Endothelial cell of umbilical vein (primary cell): ENCODE results near the gene MID2. TPM values are rescaled to one million over a fixed set of nuclear protein-coding genes. Genes with fewer than 3 reads are reported as not detected.
"Not testable (repeated sequence)": the region's sequence is repeated elsewhere in the genome, so short reads cannot be mapped to it uniquely, and the experiment has no call there.

ENCODE experiments used
- BruUV-seq: library from RNA; stranded (reverse); fragments of 400-500 nt; replicated peaks from 2 replicates; lab custom pipeline; 2021; lab: Mats Ljungman, UMichigan
- CTCF ChIA-PET: fragments of 300-600, 350-600 bp; sonication (Branson Sonifier 250); formaldehyde crosslinking; loops from one replicate; lab custom pipeline; 2021; ENCODE audit warnings: antibody characterized with exemption, inconsistent platforms; lab: Charles Lee
- POLR2A ChIA-PET: fragments of 300-600, 350-600 bp; sonication (Branson Sonifier 250); formaldehyde crosslinking; loops from one replicate; lab custom pipeline; 2021; ENCODE audit warnings: antibody characterized with exemption, inconsistent platforms; lab: Charles Lee
- DNase-seq: peaks from one replicate; pipeline ENCODE4 v3.0.0-alpha.2; 2011; ENCODE audit warnings: low read depth, low spot score
- FAIRE-seq: peaks from 2 replicates; lab custom pipeline; 2011; peaks lifted over from hg19 to GRCh38; lab: Jason Lieb, UNC
- H2AFZ ChIP-seq: 2 replicates; pipeline ENCODE4 v1.6.0; 2012; ENCODE audit warnings: low read depth, low read length, control low read depth, inconsistent platforms
- H3K27ac ChIP-seq: 2 replicates; pipeline ENCODE4 v1.5.1; 2011; ENCODE audit warnings: low read depth, mild to moderate bottlenecking, control low read depth, low read length, moderate library complexity; ENCODE audit not compliant: insufficient read depth
- H3K27me3 ChIP-seq, 2 experiments: 2 replicates each; pipeline versions ENCODE4 v1.6.0 to v1.6.1; 2011; ENCODE audit warnings: low read length in 2 of 2, mixed read lengths in 1 of 2; ENCODE audit not compliant: control insufficient read depth in 2 of 2, insufficient read depth in 2 of 2
- H3K36me3 ChIP-seq, 2 experiments: 2 replicates in 1 of 2; 3 replicates in 1 of 2; pipeline ENCODE4 v1.5.1; 2011; ENCODE audit warnings: low read length in 2 of 2, mild to moderate bottlenecking in 1 of 2, moderate library complexity in 1 of 2; ENCODE audit not compliant: control insufficient read depth in 2 of 2, insufficient read depth in 2 of 2; ENCODE audit errors: extremely low read depth in 1 of 2
- H3K4me1 ChIP-seq: 3 replicates; pipeline ENCODE4 v1.5.1; 2011; ENCODE audit warnings: mild to moderate bottlenecking, low read length; ENCODE audit not compliant: control insufficient read depth, insufficient read depth; ENCODE audit errors: extremely low read depth
- H3K4me2 ChIP-seq: 2 replicates; pipeline ENCODE4 v1.6.1; 2011; ENCODE audit warnings: low read length, control low read depth, mixed read lengths; ENCODE audit not compliant: insufficient read depth
- H3K4me3 ChIP-seq, 3 experiments: fragments of 200-600 bp in 1 of 3; sonication (generic), shearing (Covaris generic) in 1 of 3; replicated peaks in 1 of 3; 2 replicates each; pipeline ENCODE4 v1.5.1; 2011 to 2016; ENCODE audit warnings: control low read depth in 3 of 3, low read length in 3 of 3, mild to moderate bottlenecking in 2 of 3, inconsistent platforms in 1 of 3, low read depth in 1 of 3, moderate library complexity in 1 of 3; ENCODE audit not compliant: insufficient read depth in 1 of 3
- H3K79me2 ChIP-seq: 2 replicates; pipeline ENCODE4 v1.6.0; 2012; ENCODE audit warnings: low read length, inconsistent platforms; ENCODE audit not compliant: control insufficient read depth, insufficient read depth
- H3K9ac ChIP-seq: replicated peaks from 2 replicates; pipeline ENCODE3; 2011; ENCODE audit warnings: low read length, control low read depth; ENCODE audit not compliant: insufficient read depth; ENCODE audit errors: extremely low read depth
- H3K9me1 ChIP-seq: replicated peaks from 3 replicates; pipeline ENCODE4 v1.6.0; 2011; ENCODE audit warnings: mild to moderate bottlenecking, low read length; ENCODE audit not compliant: control insufficient read depth, insufficient read depth; ENCODE audit errors: extremely low read depth
- H3K9me3 ChIP-seq: replicated peaks from 2 replicates; pipeline ENCODE4 v1.5.1; 2012; ENCODE audit warnings: low read length, inconsistent platforms; ENCODE audit not compliant: control insufficient read depth, insufficient read depth
- H4K20me1 ChIP-seq: replicated peaks from 2 replicates; pipeline ENCODE3; 2011; ENCODE audit warnings: mild to moderate bottlenecking, low read length; ENCODE audit not compliant: control insufficient read depth, insufficient read depth; ENCODE audit errors: extremely low read depth
- CTCF ChIP-seq, 2 donors: IDR thresholded peaks; 1 replicate in 1 of 2; 2 replicates in 1 of 2; pipeline ENCODE4 v1.5.1; 2011; ENCODE audit warnings: low read length in 2 of 2, mild to moderate bottlenecking in 2 of 2, moderate library complexity in 2 of 2, control low read depth in 1 of 2, inconsistent platforms in 1 of 2, low read depth in 1 of 2; ENCODE audit not compliant: insufficient read depth in 1 of 2; ENCODE audit errors: extremely low read depth in 1 of 2
- EZH2 ChIP-seq: IDR thresholded peaks from 2 replicates; pipeline ENCODE4 v1.6.1; 2012; ENCODE audit warnings: borderline replicate concordance, low read depth, mild to moderate bottlenecking, moderate library complexity, low read length, inconsistent platforms; ENCODE audit not compliant: severe bottlenecking
- FOS ChIP-seq: IDR thresholded peaks from 2 replicates; pipeline ENCODE4 v1.6.1; 2011; ENCODE audit warnings: mild to moderate bottlenecking, low read length, moderate library complexity, borderline replicate concordance; ENCODE audit not compliant: insufficient read depth
- GATA2 ChIP-seq: IDR thresholded peaks from 2 replicates; pipeline ENCODE4 v1.7.0; 2011; ENCODE audit warnings: low read depth, mild to moderate bottlenecking, moderate library complexity, mixed read lengths, low read length; ENCODE audit not compliant: insufficient read length, insufficient read depth
- JUN ChIP-seq: IDR thresholded peaks from 2 replicates; pipeline ENCODE4 v1.6.1; 2011; ENCODE audit warnings: borderline replicate concordance, low read depth; ENCODE audit not compliant: insufficient read length, insufficient read depth
- MAX ChIP-seq: IDR thresholded peaks from 2 replicates; pipeline ENCODE4 v1.6.1; 2011; ENCODE audit not compliant: insufficient read depth, insufficient read length
- MYC ChIP-seq: IDR thresholded peaks from one replicate; pipeline ENCODE4 v1.6.1; 2011; ENCODE audit warnings: mild to moderate bottlenecking, low read depth, low read length
- POLR2A ChIP-seq: IDR thresholded peaks from 2 replicates; pipeline ENCODE4 v1.6.1; 2012; ENCODE audit warnings: low read depth, mild to moderate bottlenecking, control low read depth, low read length
- POLR2AphosphoS5 ChIP-seq: IDR thresholded peaks from 2 replicates; pipeline ENCODE4 v1.6.1; 2012; ENCODE audit warnings: low read depth, mild to moderate bottlenecking, control low read depth, low read length, moderate library complexity; ENCODE audit not compliant: insufficient read depth
- dilution Hi-C: fragments of 300-500 bp; cut with MboI; formaldehyde crosslinking; loops from one replicate; pipeline ENCODE4 v1.15.0; 2019; ENCODE audit warnings: low sequenced_read_pairs; ENCODE audit not compliant: extremely low pct_ligation_motif_present
- intact Hi-C: fragments of 100-400 bp; cut with micrococcal nuclease; formaldehyde crosslinking; loops from one replicate; pipeline ENCODE4 v1.10.0; 2022
- polyA plus RNA-seq, 4 experiments: library from polyadenylated mRNA; depleted of rRNA in 3 of 4; stranded (reverse) in 3 of 4; unstranded in 1 of 4; fragments of >200 nt; gene quantifications; 2 replicates each; pipeline versions ENCODE4 v1.2.1 to v1.2.3, GENCODE V29; 2011 to 2012; ENCODE audit warnings: missing spikeins in 1 of 4
- total RNA-seq: library from RNA; stranded (reverse); gene quantifications from 2 replicates; pipeline ENCODE4 v1.2.3, GENCODE V29; 2021

Gene MID2
- total and polyA plus RNA-seq, 2 donors (not counting 3 experiments of a cell fraction or from before 2014, with no cell fraction given) = 16.4 to 25.3 TPM

GRCh38 chrX:107856289-107856688 lies 30.6 kb downstream of the MID2 start:
- no peak for FAIRE-seq
- POLR2A ChIA-PET = no interaction called here

GRCh38 chrX:107857041-107857440 lies 31.4 kb downstream of the MID2 start:
- DNase-seq, H3K36me3 ChIP-seq, H3K4me1 ChIP-seq, POLR2A ChIA-PET, H3K27ac ChIP-seq, H3K4me2 ChIP-seq, H2AFZ ChIP-seq, intact Hi-C loops, H3K4me3 ChIP-seq, H3K9ac ChIP-seq, dilution Hi-C loops, H3K9me3 ChIP-seq, H3K27me3 ChIP-seq, H3K79me2 ChIP-seq, BruUV-seq, FAIRE-seq, H4K20me1 ChIP-seq, H3K9me1 ChIP-seq: not testable (repeated sequence)
- CTCF ChIA-PET = interaction anchor here (1.7 kb wide), 1 partner anchor 80 kb away, joined by 3 read pairs; the partner anchor contains the start of gene NCBP2L

More at GRCh38 chrX:107856289-107856688, 30.6 kb downstream of the MID2 start:
- CTCF ChIA-PET = no interaction called here
- no peaks in the 10 kb centered on the region for H3K9me1 ChIP-seq
- H4K20me1 ChIP-seq = no peaks in the 10 kb centered on the region
- H3K36me3 ChIP-seq = no peaks in the 10 kb centered on the region
- dilution Hi-C loops = no loop called here
- H3K79me2 ChIP-seq = no peaks in the 10 kb centered on the region
- H3K9me3 ChIP-seq = no peaks in the 10 kb centered on the region
- no peak overlapping the region for H3K4me2 ChIP-seq
- TF ChIP-seq POLR2AphosphoS5 (no peak), CTCF (IDR thresholded peaks at IDR 0.05; ENCODE audit: extremely low read depth in 1 of 2, insufficient read depth in 1 of 2, low read depth in 1 of 2, low read length in 2 of 2) (no peak), FOS (no peak), MAX (no peak), MYC (no peak), POLR2A (no peak), GATA2 (no peak), EZH2 (no peak), JUN (no peak)
- DNase-seq = no peak
- H3K27ac ChIP-seq = no peak overlapping the region
- no TSS peak for BruUV-seq
- H3K4me3 ChIP-seq = no peak overlapping the region
- no peaks in the 10 kb centered on the region for H3K27me3 ChIP-seq
- intact Hi-C loops = no loop called here
- no peak overlapping the region for H2AFZ ChIP-seq
- no peak overlapping the region for H3K9ac ChIP-seq
- H3K4me1 ChIP-seq = peaks cover 11% of the 10 kb centered on the region
